HCT116 (cell line): ENCODE measurements around the gene GNB1L. TPM values are rescaled to one million over a fixed set of nuclear protein-coding genes. Genes with fewer than 3 reads are reported as not detected.

ENCODE experiments used
- ATAC-seq: fragments of 200-7000 bp; cut with Tn5 transposase; 2 replicates; pipeline ENCODE4 v1.9.1; 2020; ENCODE audit warnings: mild to moderate bottlenecking, moderate library complexity
- BruUV-seq: library from RNA; stranded (reverse); fragments of 400-500 nt; replicated peaks from 2 replicates; lab custom pipeline; 2021; lab: Mats Ljungman, UMichigan
- CTCF ChIA-PET: fragments of 300-600 bp; sonication (Branson Sonifier 250); formaldehyde crosslinking; loops from one replicate; lab custom pipeline; 2021; ENCODE audit warnings: antibody characterized with exemption; lab: Charles Lee
- POLR2A ChIA-PET: fragments of 300-600, 350-600 bp; sonication (Branson Sonifier 250); formaldehyde crosslinking; loops from one replicate; lab custom pipeline; 2021; ENCODE audit warnings: antibody characterized with exemption; lab: Charles Lee
- RAD21 ChIA-PET, 2 experiments: fragments of 300-600 bp; sonication (Branson Sonifier 250); formaldehyde crosslinking; loops; one replicate each; lab custom pipeline; 2023; ENCODE audit warnings: low total read pairs in 2 of 2; ENCODE audit not compliant: uncharacterized antibody in 2 of 2, unreplicated experiment in 2 of 2, low non-redundant PET in 1 of 2; lab: Charles Lee
- DNase-seq: peaks from one replicate; pipeline ENCODE4 v3.0.0-alpha.2; 2010; ENCODE audit warnings: low read depth, low spot score
- H2AFZ ChIP-seq: fragments of 200-600 bp; shearing (Covaris generic), sonication (generic); 2 replicates; pipeline ENCODE4 v1.6.1; 2017; ENCODE audit warnings: low read depth, mixed run types, mixed read lengths, antibody characterized with exemption, low read length; ENCODE audit not compliant: poor library complexity, severe bottlenecking
- H3K27ac ChIP-seq: 2 replicates; pipeline ENCODE4 v1.5.1; 2012; ENCODE audit warnings: low read depth, low read length
- H3K27me3 ChIP-seq: fragments of 200-600 bp; sonication (generic); 2 replicates; pipeline ENCODE4 v1.6.1; 2016; ENCODE audit warnings: mixed run types, low read length, mixed read lengths; ENCODE audit not compliant: insufficient read depth
- H3K36me3 ChIP-seq, 2 experiments: fragments of 200-500 bp in 1 of 2; fragments of 200-600 bp in 1 of 2; sonication (Bioruptor generic) in 1 of 2; sonication (generic) in 1 of 2; 2 replicates each; pipeline versions ENCODE4 v1.5.1 to v1.6.1; 2014 to 2016; ENCODE audit warnings: low read length in 2 of 2, inconsistent platforms in 1 of 2, mixed read lengths in 1 of 2, mixed run types in 1 of 2; ENCODE audit not compliant: insufficient read depth in 2 of 2, control insufficient read depth in 1 of 2
- H3K4me1 ChIP-seq, 2 experiments: fragments of 200-600 bp in 1 of 2; sonication (generic) in 1 of 2; 2 replicates each; pipeline versions ENCODE4 v1.5.1 to v1.6.1; 2012 to 2017; ENCODE audit warnings: low read length in 2 of 2, inconsistent platforms in 1 of 2, mild to moderate bottlenecking in 1 of 2, mixed read lengths in 1 of 2, mixed run types in 1 of 2, moderate library complexity in 1 of 2; ENCODE audit not compliant: insufficient read depth in 2 of 2, control insufficient read depth in 1 of 2
- H3K4me2 ChIP-seq: fragments of 200-600 bp; sonication (generic); 2 replicates; pipeline ENCODE4 v1.6.1; 2017; ENCODE audit warnings: mixed run types, low read length, mixed read lengths
- H3K4me3 ChIP-seq, 2 experiments: fragments of 200-600 bp in 1 of 2; sonication (generic) in 1 of 2; replicated peaks in 1 of 2; 2 replicates each; pipeline ENCODE4 v1.5.1; 2011 to 2016; ENCODE audit warnings: low read length in 2 of 2, control low read depth in 1 of 2, low read depth in 1 of 2, mild to moderate bottlenecking in 1 of 2, mixed read lengths in 1 of 2, mixed run types in 1 of 2
- H3K79me2 ChIP-seq: fragments of 200-600 bp; sonication (generic); 2 replicates; pipeline ENCODE4 v1.6.1; 2017; ENCODE audit warnings: mild to moderate bottlenecking, mixed run types, low read length, moderate library complexity, mixed read lengths; ENCODE audit not compliant: insufficient read depth
- H3K9ac ChIP-seq: fragments of 200-600 bp; sonication (generic); 2 replicates; pipeline ENCODE4 v1.6.1; 2016; ENCODE audit warnings: low read length, mixed read lengths
- H3K9me2 ChIP-seq: fragments of 200-600 bp; sonication (generic), shearing (Covaris generic); 2 replicates; pipeline ENCODE4 v1.6.1; 2017; ENCODE audit warnings: mixed run types, mild to moderate bottlenecking, moderate library complexity; ENCODE audit not compliant: insufficient read depth
- H3K9me3 ChIP-seq, 2 experiments: fragments of 200-500 bp in 1 of 2; fragments of 200-600 bp in 1 of 2; sonication (Bioruptor generic) in 1 of 2; sonication (generic) in 1 of 2; 2 replicates each; pipeline ENCODE4 v1.6.1; 2014 to 2017; ENCODE audit warnings: low read length in 2 of 2, mixed read lengths in 2 of 2, inconsistent platforms in 1 of 2, low read depth in 1 of 2, mild to moderate bottlenecking in 1 of 2, mixed run types in 1 of 2, moderate library complexity in 1 of 2; ENCODE audit not compliant: control insufficient read depth in 1 of 2, insufficient read depth in 1 of 2
- H4K20me1 ChIP-seq: fragments of 200-600 bp; sonication (generic), shearing (Covaris generic); 2 replicates; pipeline ENCODE4 v1.6.1; 2017; ENCODE audit warnings: mixed run types, mild to moderate bottlenecking, moderate library complexity; ENCODE audit not compliant: insufficient read depth
- CBX3 ChIP-seq: IDR thresholded peaks from 2 replicates; pipeline ENCODE4 v1.6.1; 2012; ENCODE audit warnings: low read depth
- EGR1 ChIP-seq: IDR thresholded peaks from 2 replicates; pipeline ENCODE4 v1.6.1; 2012; ENCODE audit warnings: low read depth
- EZH2 ChIP-seq: fragments of 200-600 bp; sonication (generic); IDR thresholded peaks from 2 replicates; pipeline ENCODE4 v1.6.1; 2017; ENCODE audit warnings: antibody characterized with exemption, mixed run types
- POLR2AphosphoS5 ChIP-seq: IDR thresholded peaks from 2 replicates; pipeline ENCODE4 v1.6.1; 2011; ENCODE audit warnings: mild to moderate bottlenecking, low read depth, low read length, moderate library complexity
- RAD21 ChIP-seq: IDR thresholded peaks from 2 replicates; pipeline ENCODE4 v1.6.1; 2012; ENCODE audit warnings: low read depth, mild to moderate bottlenecking
- SIN3A ChIP-seq: IDR thresholded peaks from 2 replicates; pipeline ENCODE4 v1.6.1; 2012; ENCODE audit warnings: low read depth
- YY1 ChIP-seq: IDR thresholded peaks from 2 replicates; pipeline ENCODE4 v1.6.1; 2011; ENCODE audit warnings: low read length, low read depth, moderate library complexity, mild to moderate bottlenecking; ENCODE audit not compliant: insufficient replicate concordance; ENCODE audit errors: extremely low read depth
- ZFX ChIP-seq: fragments of 450-650 bp; IDR thresholded peaks from 2 replicates; pipeline ENCODE4 v1.6.1; 2017
- intact Hi-C: fragments of 100-400 bp; cut with micrococcal nuclease; formaldehyde crosslinking; loops from 2 replicates; pipeline ENCODE4 v1.10.0; 2022
- total RNA-seq: library from RNA; stranded (reverse); gene quantifications from one replicate; pipeline ENCODE4 v1.2.1, GENCODE V29; 2021; ENCODE audit not compliant: unreplicated experiment
- TF ChIP-seq, protein P1 (sequence below): IDR thresholded peaks from 2 replicates; pipeline ENCODE4 v1.6.1; 2012; ENCODE audit warnings: low read depth

GNB1L gene
- total RNA-seq, 1 experiment from 2014 or later = 12.1 TPM

DNA sequence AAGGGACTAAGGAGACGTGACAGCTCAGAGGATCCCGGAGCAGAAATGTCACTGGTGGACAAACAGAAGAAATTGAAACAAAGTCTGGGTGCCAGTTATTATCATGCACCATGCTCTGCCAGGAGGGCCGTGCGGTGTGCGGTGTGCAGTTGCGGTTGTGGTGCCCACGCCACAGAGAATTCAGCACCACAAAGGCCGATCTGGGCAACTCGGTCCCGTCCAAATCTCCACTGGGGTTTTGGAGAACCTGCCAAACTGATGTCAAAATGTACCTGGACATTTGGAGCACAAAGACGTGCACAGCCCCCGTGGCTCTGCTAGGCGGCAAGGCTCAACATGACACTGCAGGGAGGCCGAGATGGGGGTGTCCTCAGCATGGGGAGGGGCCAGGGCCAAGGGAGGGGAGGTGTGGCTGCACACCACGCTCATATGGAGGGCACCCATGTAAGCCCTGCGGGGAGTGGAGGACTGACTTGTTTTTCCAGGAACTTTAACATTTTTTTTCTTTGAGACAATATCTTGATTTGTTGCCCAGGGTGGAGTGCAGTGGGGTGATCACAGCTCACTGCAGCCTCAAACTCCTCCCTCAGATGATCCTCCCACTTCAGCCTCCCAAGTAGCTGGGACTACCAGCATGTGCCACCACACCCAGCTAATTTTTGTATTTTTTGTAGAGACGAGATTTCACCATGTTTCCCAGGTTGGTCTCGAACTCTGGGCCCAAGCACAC, 39.4 kb downstream of the GNB1L start:
- ChIA-PET POLR2A (no interaction called here), RAD21 (no interaction called here), CTCF (no interaction called here)
- no TSS peak for BruUV-seq
- no peaks in the 10 kb centered on the region for H4K20me1 ChIP-seq
- no peaks in the 10 kb centered on the region for H3K4me1 ChIP-seq
- no peak for ATAC-seq
- intact Hi-C loops = no loop called here
- H3K9me2 ChIP-seq = no peaks in the 10 kb centered on the region
- H3K27ac ChIP-seq = no peak overlapping the region
- TF ChIP-seq ZFX = no peak
- TF ChIP-seq RAD21 = no peak
- TF ChIP-seq, protein P1, sequence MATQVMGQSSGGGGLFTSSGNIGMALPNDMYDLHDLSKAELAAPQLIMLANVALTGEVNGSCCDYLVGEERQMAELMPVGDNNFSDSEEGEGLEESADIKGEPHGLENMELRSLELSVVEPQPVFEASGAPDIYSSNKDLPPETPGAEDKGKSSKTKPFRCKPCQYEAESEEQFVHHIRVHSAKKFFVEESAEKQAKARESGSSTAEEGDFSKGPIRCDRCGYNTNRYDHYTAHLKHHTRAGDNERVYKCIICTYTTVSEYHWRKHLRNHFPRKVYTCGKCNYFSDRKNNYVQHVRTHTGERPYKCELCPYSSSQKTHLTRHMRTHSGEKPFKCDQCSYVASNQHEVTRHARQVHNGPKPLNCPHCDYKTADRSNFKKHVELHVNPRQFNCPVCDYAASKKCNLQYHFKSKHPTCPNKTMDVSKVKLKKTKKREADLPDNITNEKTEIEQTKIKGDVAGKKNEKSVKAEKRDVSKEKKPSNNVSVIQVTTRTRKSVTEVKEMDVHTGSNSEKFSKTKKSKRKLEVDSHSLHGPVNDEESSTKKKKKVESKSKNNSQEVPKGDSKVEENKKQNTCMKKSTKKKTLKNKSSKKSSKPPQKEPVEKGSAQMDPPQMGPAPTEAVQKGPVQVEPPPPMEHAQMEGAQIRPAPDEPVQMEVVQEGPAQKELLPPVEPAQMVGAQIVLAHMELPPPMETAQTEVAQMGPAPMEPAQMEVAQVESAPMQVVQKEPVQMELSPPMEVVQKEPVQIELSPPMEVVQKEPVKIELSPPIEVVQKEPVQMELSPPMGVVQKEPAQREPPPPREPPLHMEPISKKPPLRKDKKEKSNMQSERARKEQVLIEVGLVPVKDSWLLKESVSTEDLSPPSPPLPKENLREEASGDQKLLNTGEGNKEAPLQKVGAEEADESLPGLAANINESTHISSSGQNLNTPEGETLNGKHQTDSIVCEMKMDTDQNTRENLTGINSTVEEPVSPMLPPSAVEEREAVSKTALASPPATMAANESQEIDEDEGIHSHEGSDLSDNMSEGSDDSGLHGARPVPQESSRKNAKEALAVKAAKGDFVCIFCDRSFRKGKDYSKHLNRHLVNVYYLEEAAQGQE = no peak
- no peak for TF ChIP-seq YY1
- no peak for TF ChIP-seq POLR2AphosphoS5
- no peak for TF ChIP-seq EZH2
- TF ChIP-seq EGR1 = no peak
- TF ChIP-seq SIN3A = no peak
- TF ChIP-seq CBX3 = no peak
- H3K4me2 ChIP-seq = no peak overlapping the region
- no peak overlapping the region for H3K9ac ChIP-seq
- H3K36me3 ChIP-seq = no peaks in the 10 kb centered on the region
- H2AFZ ChIP-seq = no peak overlapping the region
- H3K79me2 ChIP-seq = no peaks in the 10 kb centered on the region
- H3K4me3 ChIP-seq = no peak overlapping the region
- H3K9me3 ChIP-seq = no peaks in the 10 kb centered on the region
- DNase-seq = no peak
- H3K27me3 ChIP-seq = no peaks in the 10 kb centered on the region
